HepG2 (cell line): ENCODE measurements around the gene ABCG4. TPM values are rescaled to one million over a fixed set of nuclear protein-coding genes. Genes with fewer than 3 reads are reported as not detected.
A peak's percentile ranks its signal among the peaks of the same experiment; 100 is the strongest.
"Not testable (repeated sequence)": the region's sequence is repeated elsewhere in the genome, so short reads cannot be mapped to it uniquely, and the experiment has no call there.

Experiments
- ATAC-seq: fragments of 200-7000 bp; cut with Tn5 transposase; 3 replicates; pipeline ENCODE4 v1.9.1; 2020; ENCODE audit warnings: mild to moderate bottlenecking, moderate library complexity
- BruUV-seq: library from RNA; stranded (reverse); fragments of 400-500 nt; replicated peaks from 2 replicates; lab custom pipeline; 2021; lab: Mats Ljungman, UMichigan
- CTCF ChIA-PET: fragments of 300-600 bp; formaldehyde crosslinking; extraction: SDS; loops from one replicate; lab custom pipeline; 2021; ENCODE audit warnings: low total read pairs, inconsistent platforms, low intra/inter-chr PET ratio; lab: Yijun Ruan, JAX
- POLR2A ChIA-PET: fragments of 350-600 bp; sonication (Branson Sonifier 250); formaldehyde crosslinking; loops from one replicate; lab custom pipeline; 2020; ENCODE audit warnings: antibody characterized with exemption, inconsistent platforms; lab: Yijun Ruan, JAX
- DNase-seq: peaks from one replicate; pipeline ENCODE4 v3.0.0-alpha.2; 2015; ENCODE audit warnings: low spot score
- FAIRE-seq: peaks from 3 replicates; lab custom pipeline; 2011; peaks lifted over from hg19 to GRCh38; lab: Jason Lieb, UNC
- H2AFZ ChIP-seq: one replicate; pipeline ENCODE4 v1.6.1; 2011; ENCODE audit warnings: low read length, inconsistent platforms
- H3K27ac ChIP-seq: fragments of 300-600 bp; 3 replicates; pipeline ENCODE4 v1.8.0; 2011; ENCODE audit warnings: mixed run types, mild to moderate bottlenecking, mixed read lengths, low read length, inconsistent platforms; ENCODE audit not compliant: insufficient read depth; ENCODE audit errors: extremely low read length
- H3K27me3 ChIP-seq, 2 experiments: fragments of 200-600 bp in 1 of 2; 2 replicates in 1 of 2; 3 replicates in 1 of 2; pipeline versions ENCODE4 v1.6.0 to v1.8.0; 2011; ENCODE audit warnings: low read length in 2 of 2, mild to moderate bottlenecking in 2 of 2, moderate library complexity in 2 of 2, inconsistent platforms in 1 of 2; ENCODE audit not compliant: insufficient read depth in 2 of 2, control insufficient read depth in 1 of 2
- H3K36me3 ChIP-seq, 2 experiments: fragments of 200-600 bp in 1 of 2; replicated peaks in 1 of 2; 2 replicates in 1 of 2; 3 replicates in 1 of 2; pipeline versions ENCODE4 v1.5.1 to v1.8.0; 2011; ENCODE audit warnings: low read length in 2 of 2, inconsistent platforms in 1 of 2; ENCODE audit not compliant: insufficient read depth in 2 of 2, control insufficient read depth in 1 of 2
- H3K4me1 ChIP-seq: 2 replicates; pipeline ENCODE4 v1.5.1; 2012; ENCODE audit warnings: low read length, inconsistent platforms; ENCODE audit not compliant: insufficient read depth
- H3K4me2 ChIP-seq: 2 replicates; pipeline ENCODE4 v1.6.0; 2011; ENCODE audit warnings: low read depth, low read length, inconsistent platforms
- H3K4me3 ChIP-seq, 3 experiments: fragments of 200-600 bp in 1 of 3; sonication (generic), shearing (Covaris generic) in 1 of 3; replicated peaks in 1 of 3; 2 replicates each; pipeline ENCODE4 v1.5.1; 2011 to 2016; ENCODE audit warnings: low read length in 3 of 3, inconsistent platforms in 2 of 3, low read depth in 2 of 3, mild to moderate bottlenecking in 2 of 3, control low read depth in 1 of 3, mixed read lengths in 1 of 3; ENCODE audit not compliant: insufficient read depth in 1 of 3
- H3K79me2 ChIP-seq: one replicate; pipeline ENCODE4 v1.6.1; 2011; ENCODE audit warnings: low read length, inconsistent platforms; ENCODE audit not compliant: insufficient read depth
- H3K9ac ChIP-seq: 2 replicates; pipeline ENCODE4 v1.6.0; 2011; ENCODE audit warnings: mild to moderate bottlenecking, low read depth, low read length, inconsistent platforms; ENCODE audit not compliant: insufficient read depth
- H3K9me3 ChIP-seq: 2 replicates; pipeline ENCODE4 v1.5.1; 2012; ENCODE audit warnings: mild to moderate bottlenecking, low read length
- H4K20me1 ChIP-seq: 2 replicates; pipeline ENCODE4 v1.6.0; 2011; ENCODE audit warnings: inconsistent platforms, mild to moderate bottlenecking, low read length, moderate library complexity; ENCODE audit not compliant: insufficient read depth
- BCL6 ChIP-seq: IDR thresholded peaks from 2 replicates; pipeline ENCODE4 v1.6.1; 2016; ENCODE audit warnings: missing genetic modification reagents, missing compliant biosample characterization
- ESRRA ChIP-seq: sonication (generic); formaldehyde crosslinking; IDR thresholded peaks from 2 replicates; pipeline ENCODE4 v1.5.1; 2020; ENCODE audit warnings: mild to moderate bottlenecking, low read depth, missing genetic modification reagents
- RFXANK ChIP-seq: IDR thresholded peaks from 2 replicates; pipeline ENCODE4 v1.6.1; 2016
- SAP130 ChIP-seq: IDR thresholded peaks from 2 replicates; pipeline ENCODE4 v1.6.1; 2016; ENCODE audit warnings: low read depth
- TAF1 ChIP-seq: sonication (generic); formaldehyde crosslinking; IDR thresholded peaks from 2 replicates; pipeline ENCODE4 v1.4.0; 2020; ENCODE audit warnings: missing genetic modification reagents
- ZBTB38 ChIP-seq: sonication (generic); formaldehyde crosslinking; IDR thresholded peaks from 2 replicates; pipeline ENCODE4 v1.5.1; 2020; ENCODE audit warnings: mild to moderate bottlenecking, missing genetic modification reagents
- ZNF530 ChIP-seq: sonication (generic); formaldehyde crosslinking; IDR thresholded peaks from 2 replicates; pipeline ENCODE4 v1.5.0; 2020; ENCODE audit warnings: low read depth, mild to moderate bottlenecking, missing genetic modification reagents
- WGBS: methylation state at CpG from one replicate; pipeline ENCODE4 v1.1.6; 2017; ENCODE audit warnings: low lambda C conversion rate; 5-methylcytosine and 5-hydroxymethylcytosine counted together
- in situ Hi-C: cut with HindIII; loops from 2 replicates; pipeline ENCODE4 v1.10.0; 2017; ENCODE audit warnings: low pct_unique_long_range_greater_than_20kb; ENCODE audit not compliant: extremely low pct_ligation_motif_present
- intact Hi-C: fragments of 100-400 bp; cut with micrococcal nuclease; formaldehyde crosslinking; loops from one replicate; pipeline ENCODE4 v1.10.0; 2022; ENCODE audit not compliant: unreplicated experiment
- polyA plus RNA-seq, 8 experiments: library from polyadenylated mRNA; depleted of rRNA in 3 of 8; stranded (reverse) in 7 of 8; unstranded in 1 of 8; fragments of >200 nt; fragmentation: Illumina TruSeq in 4 of 8; extraction: Trizol in 4 of 8; gene quantifications; 2 replicates each; pipeline versions ENCODE4 v1.2.1 to v1.2.3, GENCODE V29; 2011 to 2016; ENCODE audit warnings: low read depth in 4 of 8, missing spikeins in 1 of 8, mixed read lengths in 1 of 8; ENCODE audit not compliant: insufficient read depth in 1 of 8
- total RNA-seq, 5 experiments: library from RNA; depleted of rRNA; stranded (reverse); fragments of >200 nt; fragmentation: Illumina TruSeq; extraction: Trizol; gene quantifications; 2 replicates each; pipeline ENCODE4 v1.2.3, GENCODE V29; 2016; ENCODE audit warnings: low read depth in 1 of 5
- TF ChIP-seq, protein P1 (sequence below): sonication (generic); formaldehyde crosslinking; IDR thresholded peaks from 2 replicates; pipeline ENCODE4 v1.5.0; 2020; ENCODE audit warnings: mild to moderate bottlenecking, missing genetic modification reagents
- TF ChIP-seq, protein P2 (sequence below): IDR thresholded peaks from 2 replicates; pipeline ENCODE4 v1.6.1; 2016; ENCODE audit warnings: control low read depth
- TF ChIP-seq, protein P3 (sequence below): sonication (generic); formaldehyde crosslinking; IDR thresholded peaks from 2 replicates; pipeline ENCODE4 v1.8.0; 2022; ENCODE audit warnings: mild to moderate bottlenecking, missing genetic modification reagents, moderate library complexity

ABCG4 gene
- total and polyA plus RNA-seq, 2 of the 13 experiments (the other 11 are each of a cell fraction or from before 2014, with no cell fraction given): not detected

DNA sequence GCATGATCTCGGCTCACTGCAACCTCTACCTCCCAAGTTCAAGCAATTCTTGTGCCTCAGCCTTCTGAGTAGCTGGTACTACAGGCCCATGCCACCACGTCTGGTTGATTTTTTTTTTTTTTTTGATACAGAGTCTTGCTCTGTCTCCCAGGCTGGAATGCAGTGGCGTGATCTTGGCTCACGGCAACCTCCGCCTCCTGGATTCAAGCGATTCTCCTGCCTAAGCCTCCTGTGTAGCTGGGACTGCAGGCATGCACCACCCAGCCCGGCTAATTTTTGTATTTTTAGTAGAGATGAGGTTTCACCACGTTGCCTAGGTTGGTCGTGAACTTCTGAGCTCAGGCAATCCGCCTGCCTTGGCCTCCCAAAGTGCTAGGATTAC lies 18.2 kb downstream of the ABCG4 start:
- CTCF ChIA-PET: interaction anchor here (2.5 kb wide), 1 partner anchor 29 kb away, joined by 13 read pairs; no protein-coding TSS in a partner anchor
- H3K36me3 ChIP-seq, ATAC-seq, H4K20me1 ChIP-seq, H3K79me2 ChIP-seq, H3K9me3 ChIP-seq, FAIRE-seq, DNase-seq, intact Hi-C loops, H3K27ac ChIP-seq, BruUV-seq, in situ Hi-C loops: not testable (repeated sequence)
- peak overlapping the region; percentile 63 for H2AFZ ChIP-seq
- H3K4me1 ChIP-seq: peaks cover 39% of the 10 kb centered on the region
- H3K9ac ChIP-seq: peak overlapping the region; percentile 22; the same call in 1 of the 2 replicates
- TF ChIP-seq, protein P1, sequence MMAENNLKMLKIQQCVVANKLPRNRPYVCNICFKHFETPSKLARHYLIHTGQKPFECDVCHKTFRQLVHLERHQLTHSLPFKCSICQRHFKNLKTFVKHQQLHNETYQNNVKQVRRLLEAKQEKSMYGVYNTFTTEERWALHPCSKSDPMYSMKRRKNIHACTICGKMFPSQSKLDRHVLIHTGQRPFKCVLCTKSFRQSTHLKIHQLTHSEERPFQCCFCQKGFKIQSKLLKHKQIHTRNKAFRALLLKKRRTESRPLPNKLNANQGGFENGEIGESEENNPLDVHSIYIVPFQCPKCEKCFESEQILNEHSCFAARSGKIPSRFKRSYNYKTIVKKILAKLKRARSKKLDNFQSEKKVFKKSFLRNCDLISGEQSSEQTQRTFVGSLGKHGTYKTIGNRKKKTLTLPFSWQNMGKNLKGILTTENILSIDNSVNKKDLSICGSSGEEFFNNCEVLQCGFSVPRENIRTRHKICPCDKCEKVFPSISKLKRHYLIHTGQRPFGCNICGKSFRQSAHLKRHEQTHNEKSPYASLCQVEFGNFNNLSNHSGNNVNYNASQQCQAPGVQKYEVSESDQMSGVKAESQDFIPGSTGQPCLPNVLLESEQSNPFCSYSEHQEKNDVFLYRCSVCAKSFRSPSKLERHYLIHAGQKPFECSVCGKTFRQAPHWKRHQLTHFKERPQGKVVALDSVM: 0 out of 2 replicates have a peak, but pooled peaks have one; percentile 53
- peaks cover 0 to 10% of the 10 kb centered on the region in 2 experiments; a peak in 2 of 5 replicates for H3K27me3 ChIP-seq
- POLR2A ChIA-PET: interaction anchor here (0.6 to 3.6 kb wide), 5 partner anchors 14 to 371 kb away, joined by 3 to 31 read pairs (median 3); partner anchors contain the start of genes HINFP, NHERF4 and VPS11
- H3K4me2 ChIP-seq: peak overlapping the region; percentile 78
- 4% methylated on average over 10 of the region's 10 CpGs for WGBS
- peak overlapping the region in 1 of 3 experiments; percentile 33; a peak in 1 of 6 replicates for H3K4me3 ChIP-seq

DNA sequence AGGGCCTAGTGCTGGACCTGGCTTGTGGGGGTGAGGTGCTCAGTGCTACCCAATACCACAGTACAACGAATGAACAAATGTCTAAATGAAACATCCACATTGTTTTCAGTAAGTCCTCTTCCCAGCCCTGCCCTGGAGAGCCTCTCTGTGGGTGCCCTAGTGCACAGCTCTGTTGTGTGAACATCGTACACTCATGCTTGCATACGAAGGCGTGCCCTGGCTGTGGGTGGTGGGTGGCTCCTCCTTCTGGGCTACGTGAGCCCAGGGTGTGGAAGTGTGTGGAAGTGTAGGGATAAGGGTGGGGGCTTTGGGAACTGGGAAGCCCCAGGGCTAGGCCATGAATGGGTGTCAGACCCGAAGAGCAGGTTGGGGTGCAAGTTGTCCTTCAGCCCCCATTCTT lies 19.1 kb downstream of the ABCG4 start:
- peaks cover 39% of the 10 kb centered on the region for H3K4me1 ChIP-seq
- peaks cover 0 to 5% of the 10 kb centered on the region in 2 experiments; a peak in 1 of 5 replicates for H3K27me3 ChIP-seq
- H3K4me2 ChIP-seq: peak overlapping the region; percentile 78
- H3K27ac ChIP-seq: no peak overlapping the region
- FAIRE-seq (no peak), ATAC-seq (peak; percentile 75), DNase-seq (peak; percentile 36)
- peak overlapping the region in 2 of 3 experiments; percentile 65 to 94; a peak in 4 of 6 replicates for H3K4me3 ChIP-seq
- in situ Hi-C loops (no loop called here), intact Hi-C loops (loop anchor here (1.0 kb wide), 1 partner anchor 29 kb away; no protein-coding TSS in a partner anchor)
- no peaks in the 10 kb centered on the region for H3K36me3 ChIP-seq
- peak overlapping the region; percentile 16; the same call in 1 of the 2 replicates for H3K9ac ChIP-seq
- ChIA-PET CTCF (interaction anchor here (2.5 kb wide), 1 partner anchor 29 kb away, joined by 13 read pairs; no protein-coding TSS in a partner anchor), POLR2A (interaction anchor here (0.9 to 3.6 kb wide), 7 partner anchors 15 to 100 kb away, joined by 3 to 31 read pairs (median 10); partner anchors contain the start of genes C2CD2L, CBL, DPAGT1 and HINFP)
- H3K79me2 ChIP-seq: no peaks in the 10 kb centered on the region
- H3K9me3 ChIP-seq: no peaks in the 10 kb centered on the region
- no peaks in the 10 kb centered on the region for H4K20me1 ChIP-seq
- no peak overlapping the region for H2AFZ ChIP-seq
- BruUV-seq: no TSS peak
- WGBS: 9% methylated on average over 6 of the region's 6 CpGs
- TF ChIP-seq, protein P2, sequence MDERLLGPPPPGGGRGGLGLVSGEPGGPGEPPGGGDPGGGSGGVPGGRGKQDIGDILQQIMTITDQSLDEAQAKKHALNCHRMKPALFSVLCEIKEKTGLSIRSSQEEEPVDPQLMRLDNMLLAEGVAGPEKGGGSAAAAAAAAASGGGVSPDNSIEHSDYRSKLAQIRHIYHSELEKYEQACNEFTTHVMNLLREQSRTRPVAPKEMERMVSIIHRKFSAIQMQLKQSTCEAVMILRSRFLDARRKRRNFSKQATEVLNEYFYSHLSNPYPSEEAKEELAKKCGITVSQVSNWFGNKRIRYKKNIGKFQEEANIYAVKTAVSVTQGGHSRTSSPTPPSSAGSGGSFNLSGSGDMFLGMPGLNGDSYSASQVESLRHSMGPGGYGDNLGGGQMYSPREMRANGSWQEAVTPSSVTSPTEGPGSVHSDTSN: no peak
- TF ChIP-seq, protein P3, sequence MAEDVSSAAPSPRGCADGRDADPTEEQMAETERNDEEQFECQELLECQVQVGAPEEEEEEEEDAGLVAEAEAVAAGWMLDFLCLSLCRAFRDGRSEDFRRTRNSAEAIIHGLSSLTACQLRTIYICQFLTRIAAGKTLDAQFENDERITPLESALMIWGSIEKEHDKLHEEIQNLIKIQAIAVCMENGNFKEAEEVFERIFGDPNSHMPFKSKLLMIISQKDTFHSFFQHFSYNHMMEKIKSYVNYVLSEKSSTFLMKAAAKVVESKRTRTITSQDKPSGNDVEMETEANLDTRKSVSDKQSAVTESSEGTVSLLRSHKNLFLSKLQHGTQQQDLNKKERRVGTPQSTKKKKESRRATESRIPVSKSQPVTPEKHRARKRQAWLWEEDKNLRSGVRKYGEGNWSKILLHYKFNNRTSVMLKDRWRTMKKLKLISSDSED (CRISPR knock-in tag): no peak
- TF ChIP-seq BCL6 (CRISPR knock-in tag): no peak
- no peak for TF ChIP-seq TAF1 (CRISPR knock-in tag)
- no peak for TF ChIP-seq ESRRA
- TF ChIP-seq ZBTB38 (CRISPR knock-in tag): 0 out of 2 replicates have a peak, but pooled peaks have one; percentile 6
- TF ChIP-seq ZNF530 (CRISPR knock-in tag): no peak
- TF ChIP-seq SAP130: no peak; the same call in 1 of the 2 replicates
- TF ChIP-seq RFXANK (CRISPR knock-in tag): no peak
